ENCODE results near the gene RPL3.

- TF ChIP-seq CTCF (IDR thresholded peaks at IDR 0.05), result no peak
- no peak for TF ChIP-seq POLR2A (IDR thresholded peaks at IDR 0.05)
Measured at GRCh38 chr22:39360242-39360641, 40.8 kb upstream of the RPL3 start.

Data from testis (tissue), 2 donors.